ENCODE measurements around the gene ZNF438.

ZNF438 gene

DNA sequence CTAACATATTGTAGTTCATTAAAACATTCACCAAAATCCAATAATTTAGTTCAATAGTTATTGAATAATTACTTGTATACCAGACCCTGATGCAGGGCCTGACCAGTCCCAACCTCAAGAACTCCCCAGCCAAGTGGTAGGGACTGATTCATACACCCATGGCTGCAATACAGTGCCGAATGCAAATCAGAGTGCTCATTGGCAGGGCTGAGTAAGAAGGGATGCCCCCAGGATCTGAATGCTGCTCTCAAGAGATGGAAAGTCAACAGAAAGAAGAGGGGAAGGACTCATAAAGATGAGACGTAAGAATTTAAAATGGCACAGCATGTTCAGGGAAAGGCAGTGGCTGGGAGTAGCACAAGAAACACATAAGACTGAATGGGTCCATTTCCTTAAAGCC, 29.9 kb downstream of the ZNF438 start:
- Histone ChIP-seq H3K27ac (no peak overlapping the region), H3K4me1 (peaks cover 10% of the 10 kb centered on the region), H3K9me3 (no peaks in the 10 kb centered on the region), H3K9ac (no peak overlapping the region), H3K36me3 (no peaks in the 10 kb centered on the region), H3K27me3 (no peaks in the 10 kb centered on the region), H3K4me2 (no peak overlapping the region), H3K4me3 (no peak overlapping the region), H4K20me1 (no peaks in the 10 kb centered on the region)
- no peak for TF ChIP-seq Cebpa-rat (IDR thresholded peaks at IDR 0.05)

DNA sequence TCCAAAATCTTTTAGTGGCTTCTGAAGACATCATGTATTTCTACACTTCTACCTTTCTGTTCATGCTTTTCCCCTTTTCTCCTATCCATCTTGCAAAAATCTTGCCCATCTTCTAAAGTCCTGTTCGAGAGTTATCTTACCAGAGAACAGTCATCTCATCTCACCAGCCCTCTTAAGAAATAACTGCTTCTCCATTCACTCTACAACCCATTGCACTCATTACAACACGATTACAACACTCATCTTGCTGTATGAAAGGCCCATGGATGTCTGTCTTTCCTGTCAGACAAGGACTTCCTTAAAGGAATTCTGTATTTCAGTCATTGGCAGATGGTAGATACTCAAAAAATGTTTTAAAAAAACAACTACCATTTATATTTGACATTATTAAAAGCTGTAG, 30.8 kb downstream of the ZNF438 start:
- peaks cover 10% of the 10 kb centered on the region for H3K4me1 ChIP-seq
- no peaks in the 10 kb centered on the region for H3K9me3 ChIP-seq
- no peak overlapping the region for H3K4me2 ChIP-seq
- H4K20me1 ChIP-seq, result no peaks in the 10 kb centered on the region
- H3K36me3 ChIP-seq, result no peaks in the 10 kb centered on the region
- no peaks in the 10 kb centered on the region for H3K27me3 ChIP-seq
- no peak overlapping the region for H3K4me3 ChIP-seq
- H3K9ac ChIP-seq, result no peak overlapping the region
- H3K27ac ChIP-seq, result no peak overlapping the region
- TF ChIP-seq Cebpa-rat (IDR thresholded peaks at IDR 0.05), result no peak

DNA sequence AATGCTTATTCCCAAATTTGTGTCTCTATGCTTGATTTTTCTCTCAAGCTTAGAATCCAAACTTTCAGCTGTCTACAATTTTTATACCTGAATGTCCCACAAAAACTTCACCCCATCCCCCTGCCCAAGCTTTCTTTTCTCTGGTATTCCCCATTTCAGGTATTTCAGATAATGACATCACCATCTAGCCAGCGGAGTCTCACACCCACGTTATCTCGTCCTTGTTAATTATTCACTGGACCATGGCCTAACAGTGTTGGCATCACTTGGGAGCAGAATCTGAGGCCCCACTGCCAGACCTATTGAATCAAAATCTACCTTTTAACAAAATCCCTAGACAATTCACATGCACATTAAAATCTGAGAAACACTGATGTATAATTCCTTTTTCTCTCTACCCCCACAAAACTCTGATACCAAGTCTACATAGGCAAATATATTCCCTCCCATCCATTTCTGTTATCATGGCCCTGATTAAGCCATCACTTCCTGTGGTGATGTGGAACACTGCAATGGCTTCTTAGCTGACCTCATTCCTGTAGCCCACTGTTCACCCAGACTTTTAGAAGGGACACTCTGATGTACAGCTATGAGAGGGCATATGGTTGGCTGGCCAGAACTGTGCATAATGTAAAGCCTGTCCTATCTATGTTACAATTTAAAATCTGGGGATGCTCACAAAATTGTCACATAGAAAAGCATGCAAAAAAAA, 31.4 kb downstream of the ZNF438 start:
- H3K9ac ChIP-seq, result no peak overlapping the region
- peaks cover 10% of the 10 kb centered on the region for H3K4me1 ChIP-seq
- no peak overlapping the region for H3K4me2 ChIP-seq
- no peaks in the 10 kb centered on the region for H4K20me1 ChIP-seq
- no peak overlapping the region for H3K27ac ChIP-seq
- H3K9me3 ChIP-seq, result peaks cover 2% of the 10 kb centered on the region
- no peaks in the 10 kb centered on the region for H3K36me3 ChIP-seq
- H3K27me3 ChIP-seq, result no peaks in the 10 kb centered on the region
- no peak for TF ChIP-seq Cebpa-rat (IDR thresholded peaks at IDR 0.05)
- no peak overlapping the region for H3K4me3 ChIP-seq

DNA sequence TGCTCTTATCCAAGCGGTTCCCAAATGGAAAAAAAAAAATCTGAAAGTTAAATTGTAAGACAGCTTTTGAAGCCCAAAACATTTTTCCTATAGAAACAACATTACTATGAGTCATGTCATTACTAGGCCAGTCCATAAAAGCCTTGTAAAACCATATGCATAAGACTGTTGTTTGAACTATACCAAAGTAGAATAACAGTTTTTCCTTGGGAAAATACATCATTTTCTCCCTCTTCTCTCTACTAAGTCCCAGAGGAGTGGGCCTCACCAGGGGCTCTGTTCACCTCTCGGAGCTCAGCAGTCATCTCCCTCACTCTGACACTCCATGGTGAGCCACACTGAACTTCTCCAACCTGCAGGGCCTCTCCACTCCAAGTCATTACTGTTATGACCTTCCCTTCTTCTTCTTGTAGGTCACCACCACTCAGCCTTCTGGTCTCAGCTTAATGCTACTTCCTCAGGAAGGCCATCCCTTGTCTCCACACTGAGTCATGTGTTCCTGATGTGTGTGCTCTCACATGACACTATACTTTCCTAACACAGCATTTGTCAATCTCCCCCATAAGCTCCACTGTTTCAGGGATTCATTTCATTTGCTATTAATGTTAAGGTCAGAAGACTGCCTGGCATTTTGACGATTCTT, 32.5 kb downstream of the ZNF438 start:
- H3K9me3 ChIP-seq, result peaks cover 13% of the 10 kb centered on the region
- no peak overlapping the region for H3K9ac ChIP-seq
- TF ChIP-seq Cebpa-rat (IDR thresholded peaks at IDR 0.05), result no peak
- no peaks in the 10 kb centered on the region for H4K20me1 ChIP-seq
- no peaks in the 10 kb centered on the region for H3K36me3 ChIP-seq
- peaks cover under 1% of the 10 kb centered on the region for H3K4me1 ChIP-seq
- no peak overlapping the region for H3K4me2 ChIP-seq
- H3K27ac ChIP-seq, result no peak overlapping the region
- no peaks in the 10 kb centered on the region for H3K27me3 ChIP-seq
- no peak overlapping the region for H3K4me3 ChIP-seq

DNA sequence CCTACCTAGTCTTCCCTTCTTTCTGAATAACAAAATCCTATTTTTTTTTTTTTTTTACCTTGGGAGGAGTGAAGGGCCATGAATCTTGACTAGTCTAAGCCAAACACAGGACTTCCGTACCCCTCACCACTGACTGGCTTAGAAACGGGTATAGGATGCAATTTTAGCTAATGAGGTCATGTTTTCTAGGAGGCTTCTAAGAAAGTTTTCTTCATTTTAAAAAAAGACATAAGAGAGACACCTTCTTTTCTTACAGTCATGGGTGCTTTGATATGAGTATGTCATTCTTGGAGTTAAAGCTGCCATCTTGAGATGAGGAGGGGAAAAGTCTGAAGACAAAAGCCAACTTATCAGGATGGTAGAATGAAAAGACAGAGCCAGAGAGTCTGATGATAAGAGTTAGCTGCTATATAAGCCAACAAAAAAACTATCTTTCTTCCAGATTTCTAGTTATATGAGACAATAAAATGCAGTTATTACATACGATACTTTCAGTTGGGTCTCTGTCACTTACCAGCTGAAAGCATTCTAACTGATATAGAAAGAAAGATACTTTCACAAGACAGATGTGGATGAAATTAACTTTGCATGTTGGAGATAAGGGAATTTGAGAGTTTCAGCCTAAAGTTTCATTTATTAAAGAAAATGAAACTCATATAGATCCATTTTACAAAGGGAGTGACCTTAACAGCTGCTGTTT, 34.0 kb downstream of the ZNF438 start:
- H3K27me3 ChIP-seq, result no peaks in the 10 kb centered on the region
- H3K36me3 ChIP-seq, result no peaks in the 10 kb centered on the region
- H3K4me3 ChIP-seq, result no peak overlapping the region
- no peak overlapping the region for H3K4me2 ChIP-seq
- no peaks in the 10 kb centered on the region for H4K20me1 ChIP-seq
- no peaks in the 10 kb centered on the region for H3K4me1 ChIP-seq
- no peak overlapping the region for H3K9ac ChIP-seq
- peaks cover 28% of the 10 kb centered on the region for H3K9me3 ChIP-seq
- no peak overlapping the region for H3K27ac ChIP-seq
- TF ChIP-seq Cebpa-rat (IDR thresholded peaks at IDR 0.05), result no peak

DNA sequence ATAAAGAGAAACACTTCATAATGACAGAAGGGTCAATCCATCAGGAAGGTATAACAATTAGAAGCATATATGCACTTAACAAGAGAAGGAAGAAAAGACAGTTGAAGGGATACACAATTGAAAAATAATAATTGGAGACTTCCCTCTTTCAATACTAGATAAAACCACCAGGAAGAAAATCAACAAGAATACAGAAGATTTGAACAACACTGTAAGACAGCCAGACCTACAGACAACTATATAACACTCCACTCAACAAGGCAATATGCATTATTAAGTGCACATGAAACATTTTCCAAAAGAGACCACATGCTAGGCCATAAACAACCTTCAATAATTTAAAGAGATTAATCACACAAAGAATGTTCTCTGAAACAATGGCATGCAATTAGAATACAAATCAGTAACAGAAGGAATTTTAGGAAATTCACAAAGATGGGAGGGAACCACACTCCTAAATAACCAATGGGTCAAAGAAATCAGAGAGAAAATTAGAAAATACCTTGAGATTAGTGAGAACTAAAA, 35.1 kb downstream of the ZNF438 start:
- Histone ChIP-seq H3K27ac (no peak overlapping the region), H3K27me3 (no peaks in the 10 kb centered on the region), H3K4me3 (no peak overlapping the region), H3K36me3 (no peaks in the 10 kb centered on the region), H3K9ac (no peak overlapping the region), H3K4me2 (no peak overlapping the region), H3K9me3 (peaks cover 28% of the 10 kb centered on the region), H4K20me1 (no peaks in the 10 kb centered on the region), H3K4me1 (no peaks in the 10 kb centered on the region)
- TF ChIP-seq Cebpa-rat (IDR thresholded peaks at IDR 0.05), result no peak

DNA sequence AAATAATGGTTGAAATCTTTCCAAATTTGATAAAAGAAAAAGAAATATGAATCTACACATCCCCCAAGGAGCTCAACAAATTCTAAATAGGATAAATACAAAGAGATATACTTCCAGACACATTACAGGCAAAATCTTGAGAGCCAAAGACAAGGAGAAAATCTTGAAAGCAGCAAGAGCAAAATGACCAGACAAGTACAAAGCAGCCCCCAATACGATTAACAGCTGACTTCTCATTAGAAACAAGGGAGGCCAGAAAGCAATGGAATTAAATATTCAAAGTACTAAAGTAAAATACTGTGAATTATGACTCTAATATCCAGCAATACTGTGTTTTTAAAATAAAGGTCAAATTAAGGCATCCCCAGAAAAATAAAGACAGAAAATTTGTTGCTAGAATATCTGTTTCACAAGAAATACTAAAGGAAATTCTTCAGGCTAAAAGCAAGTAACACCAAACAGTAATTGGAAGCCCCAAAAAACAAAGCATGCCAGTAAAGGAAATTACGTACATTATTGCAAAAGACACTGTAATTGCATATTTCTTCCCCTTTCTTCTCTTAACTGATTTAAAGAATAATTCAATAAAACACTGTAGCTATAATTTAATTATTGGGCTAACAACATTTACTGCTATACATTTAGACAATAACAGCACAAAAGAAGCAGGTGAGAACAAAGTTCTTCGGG, 36.4 kb downstream of the ZNF438 start:
- Histone ChIP-seq H3K27me3 (no peaks in the 10 kb centered on the region), H3K4me1 (no peaks in the 10 kb centered on the region), H3K27ac (no peak overlapping the region), H4K20me1 (no peaks in the 10 kb centered on the region), H3K4me3 (no peak overlapping the region), H3K4me2 (no peak overlapping the region), H3K36me3 (no peaks in the 10 kb centered on the region), H3K9me3 (peaks cover 28% of the 10 kb centered on the region), H3K9ac (no peak overlapping the region)
- no peak for TF ChIP-seq Cebpa-rat (IDR thresholded peaks at IDR 0.05)

DNA sequence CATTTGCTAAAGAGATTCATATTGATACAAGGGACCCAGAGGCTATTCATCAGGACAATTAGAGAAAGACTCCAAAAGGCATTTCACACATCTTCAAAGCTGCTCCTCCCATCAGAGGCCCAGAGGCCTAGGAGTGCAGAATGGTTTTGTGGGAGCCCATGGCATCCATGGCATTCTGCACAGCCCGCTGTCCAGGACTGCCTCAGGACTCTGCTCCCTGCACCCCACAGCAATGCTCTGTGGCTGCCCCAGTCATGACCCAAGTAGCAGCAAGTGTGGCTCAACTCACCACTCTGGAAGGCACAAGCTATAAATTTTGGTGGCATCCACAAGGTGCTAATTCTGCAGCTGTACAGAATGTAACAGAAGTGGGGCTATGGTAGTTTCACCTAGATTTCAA, 38.5 kb downstream of the ZNF438 start:
- Histone ChIP-seq H3K4me3 (no peak overlapping the region), H3K9ac (no peak overlapping the region), H4K20me1 (no peaks in the 10 kb centered on the region), H3K36me3 (no peaks in the 10 kb centered on the region), H3K27me3 (no peaks in the 10 kb centered on the region), H3K9me3 (peaks cover 28% of the 10 kb centered on the region), H3K27ac (no peak overlapping the region), H3K4me2 (no peak overlapping the region), H3K4me1 (no peaks in the 10 kb centered on the region)
- TF ChIP-seq Cebpa-rat (IDR thresholded peaks at IDR 0.05), result no peak

DNA sequence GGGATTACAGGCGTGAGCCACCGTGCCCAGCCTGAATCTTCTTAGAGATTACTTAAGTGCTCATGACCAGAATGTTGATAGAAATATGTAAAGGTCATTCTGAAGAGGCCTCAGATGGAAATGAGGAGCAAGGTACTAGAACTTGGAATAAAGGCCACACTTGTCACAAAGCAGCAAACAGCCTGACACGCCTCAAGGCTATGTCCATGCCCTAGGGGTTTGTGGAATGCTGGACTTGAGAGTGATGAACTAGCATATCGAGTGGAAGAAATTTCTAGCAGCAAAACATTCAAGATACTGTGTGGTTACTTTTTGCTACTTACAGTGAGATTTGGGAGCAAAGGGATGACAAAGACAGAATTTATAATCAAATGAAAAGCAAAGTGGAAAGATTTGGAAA, 39.0 kb downstream of the ZNF438 start:
- Histone ChIP-seq H3K9me3 (peaks cover 28% of the 10 kb centered on the region), H3K9ac (no peak overlapping the region), H3K4me2 (no peak overlapping the region), H3K36me3 (no peaks in the 10 kb centered on the region), H3K4me3 (no peak overlapping the region), H3K4me1 (no peaks in the 10 kb centered on the region), H3K27ac (no peak overlapping the region), H3K27me3 (no peaks in the 10 kb centered on the region), H4K20me1 (no peaks in the 10 kb centered on the region)
- TF ChIP-seq Cebpa-rat (IDR thresholded peaks at IDR 0.05), result no peak
